MCF 10A (cell line): ENCODE data around the gene DLG2. TPM values are rescaled to one million over a fixed set of nuclear protein-coding genes. Genes with fewer than 3 reads are reported as not detected.

Source experiments
- BruUV-seq: library from RNA; stranded (reverse); fragments of 400-500 nt; replicated peaks from 2 replicates; lab custom pipeline; 2021; lab: Mats Ljungman, UMichigan
- CTCF ChIA-PET: fragments of 300-600 bp; sonication (Branson Sonifier 250); formaldehyde crosslinking; extraction: SDS; loops from one replicate; lab custom pipeline; 2021; ENCODE audit warnings: antibody characterized with exemption, inconsistent platforms; lab: Yijun Ruan, JAX
- POLR2A ChIA-PET: fragments of 300-600, 350-650 bp; sonication (Branson Sonifier 250); formaldehyde crosslinking; extraction: SDS; loops from one replicate; lab custom pipeline; 2020; ENCODE audit warnings: antibody characterized with exemption, inconsistent platforms; lab: Yijun Ruan, JAX
- DNase-seq: peaks from one replicate; pipeline ENCODE4 v3.0.0-alpha.2; 2018; ENCODE audit not compliant: unreplicated experiment
- H3K27ac Mint-ChIP-seq: one replicate; pipeline ENCODE4 v1.8.0; 2022; ENCODE audit warnings: mild to moderate bottlenecking, low read depth, mixed read lengths; ENCODE audit not compliant: unreplicated experiment
- H3K27me3 Mint-ChIP-seq: one replicate; pipeline ENCODE4 v1.8.0; 2022; ENCODE audit warnings: mixed read lengths; ENCODE audit not compliant: insufficient read depth, unreplicated experiment
- H3K36me3 Mint-ChIP-seq: one replicate; pipeline ENCODE4 v1.8.0; 2022; ENCODE audit warnings: mild to moderate bottlenecking, moderate library complexity, mixed read lengths; ENCODE audit not compliant: insufficient read depth, unreplicated experiment
- H3K4me1 Mint-ChIP-seq: one replicate; pipeline ENCODE4 v1.8.0; 2022; ENCODE audit warnings: mixed read lengths; ENCODE audit not compliant: insufficient read depth, unreplicated experiment
- H3K4me3 Mint-ChIP-seq: one replicate; pipeline ENCODE4 v1.8.0; 2022; ENCODE audit warnings: mild to moderate bottlenecking, moderate library complexity, mixed read lengths; ENCODE audit not compliant: unreplicated experiment
- H3K9me3 Mint-ChIP-seq: one replicate; pipeline ENCODE4 v1.8.0; 2022; ENCODE audit warnings: mixed read lengths; ENCODE audit not compliant: unreplicated experiment
- intact Hi-C: fragments of 100-400 bp; cut with micrococcal nuclease; formaldehyde crosslinking; loops from 2 replicates; pipeline ENCODE4 v1.14.1; 2022
- total RNA-seq: library from RNA; stranded (reverse); gene quantifications from 2 replicates; pipeline ENCODE4 v1.2.3, GENCODE V29; 2022
- TF ChIP-seq, protein P1 (sequence below): fragments of 200-600 bp; IDR thresholded peaks from one replicate; pipeline ENCODE4 v1.8.0; 2022; ENCODE audit warnings: antibody characterized with exemption, mild to moderate bottlenecking; ENCODE audit not compliant: unreplicated experiment

DLG2 gene
- total RNA-seq, 1 experiment from 2014 or later = 0.26 TPM

DNA sequence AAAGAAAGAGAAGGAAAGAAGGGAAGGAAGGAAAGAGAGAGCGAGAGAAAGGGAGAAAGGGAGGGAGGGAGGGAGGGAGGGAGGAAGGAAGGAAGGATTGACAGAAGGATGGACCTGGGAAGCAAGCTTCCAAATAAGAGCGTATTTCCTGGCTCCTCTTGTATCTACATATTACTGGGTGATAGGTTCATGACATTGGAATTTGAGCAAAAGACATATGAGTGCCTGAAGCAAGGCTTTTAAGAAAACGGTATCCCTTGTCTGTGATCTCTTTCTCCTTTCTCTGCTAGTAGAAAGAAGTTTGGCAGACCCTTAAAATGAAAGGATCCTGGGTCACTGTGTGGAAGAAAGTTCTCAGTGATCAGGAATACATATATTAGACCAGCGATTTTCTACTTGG is 1408.8 kb downstream of the DLG2 start:
- CTCF ChIA-PET = no interaction called here
- TF ChIP-seq, protein P1, sequence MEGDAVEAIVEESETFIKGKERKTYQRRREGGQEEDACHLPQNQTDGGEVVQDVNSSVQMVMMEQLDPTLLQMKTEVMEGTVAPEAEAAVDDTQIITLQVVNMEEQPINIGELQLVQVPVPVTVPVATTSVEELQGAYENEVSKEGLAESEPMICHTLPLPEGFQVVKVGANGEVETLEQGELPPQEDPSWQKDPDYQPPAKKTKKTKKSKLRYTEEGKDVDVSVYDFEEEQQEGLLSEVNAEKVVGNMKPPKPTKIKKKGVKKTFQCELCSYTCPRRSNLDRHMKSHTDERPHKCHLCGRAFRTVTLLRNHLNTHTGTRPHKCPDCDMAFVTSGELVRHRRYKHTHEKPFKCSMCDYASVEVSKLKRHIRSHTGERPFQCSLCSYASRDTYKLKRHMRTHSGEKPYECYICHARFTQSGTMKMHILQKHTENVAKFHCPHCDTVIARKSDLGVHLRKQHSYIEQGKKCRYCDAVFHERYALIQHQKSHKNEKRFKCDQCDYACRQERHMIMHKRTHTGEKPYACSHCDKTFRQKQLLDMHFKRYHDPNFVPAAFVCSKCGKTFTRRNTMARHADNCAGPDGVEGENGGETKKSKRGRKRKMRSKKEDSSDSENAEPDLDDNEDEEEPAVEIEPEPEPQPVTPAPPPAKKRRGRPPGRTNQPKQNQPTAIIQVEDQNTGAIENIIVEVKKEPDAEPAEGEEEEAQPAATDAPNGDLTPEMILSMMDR = no peak
- Mint-ChIP-seq H3K27ac (no peak overlapping the region), H3K36me3 (no peaks in the 10 kb centered on the region), H3K4me3 (no peak overlapping the region), H3K4me1 (no peaks in the 10 kb centered on the region), H3K27me3 (peaks cover 10% of the 10 kb centered on the region), H3K9me3 (no peaks in the 10 kb centered on the region)
- BruUV-seq = no TSS peak
- DNase-seq = no peak
- POLR2A ChIA-PET = no interaction called here
- intact Hi-C loops = no loop called here

DNA sequence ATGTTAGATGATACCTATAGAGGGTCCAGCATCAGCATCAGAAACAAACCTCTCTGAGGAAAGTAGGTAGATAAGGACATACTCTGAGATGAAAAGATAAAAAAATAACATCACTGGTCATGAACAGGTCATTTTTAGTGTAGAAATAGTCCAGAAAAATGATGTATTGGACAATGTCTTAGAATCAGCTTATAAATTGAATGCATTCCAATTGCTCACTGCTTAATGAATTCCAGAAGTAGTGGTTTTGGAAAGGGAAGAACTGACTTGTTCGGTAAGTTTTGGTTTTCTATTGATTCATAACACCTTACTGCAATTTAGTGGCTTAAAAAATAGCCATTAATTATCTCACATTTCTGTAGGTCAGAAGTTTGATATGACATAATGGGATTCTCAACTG is 1411.5 kb downstream of the DLG2 start:
- intact Hi-C loops = no loop called here
- POLR2A ChIA-PET = no interaction called here
- no peaks in the 10 kb centered on the region for H3K4me1 Mint-ChIP-seq
- H3K4me3 Mint-ChIP-seq = no peak overlapping the region
- no peak for DNase-seq
- H3K9me3 Mint-ChIP-seq = no peaks in the 10 kb centered on the region
- CTCF ChIA-PET = interaction anchor here (1.0 kb wide), 1 partner anchor 379 kb away, joined by 3 read pairs; no protein-coding TSS in a partner anchor
- no peaks in the 10 kb centered on the region for H3K36me3 Mint-ChIP-seq
- TF ChIP-seq, protein P1 = no peak
- BruUV-seq = no TSS peak
- H3K27ac Mint-ChIP-seq = no peak overlapping the region
- peaks cover 10% of the 10 kb centered on the region for H3K27me3 Mint-ChIP-seq

DNA sequence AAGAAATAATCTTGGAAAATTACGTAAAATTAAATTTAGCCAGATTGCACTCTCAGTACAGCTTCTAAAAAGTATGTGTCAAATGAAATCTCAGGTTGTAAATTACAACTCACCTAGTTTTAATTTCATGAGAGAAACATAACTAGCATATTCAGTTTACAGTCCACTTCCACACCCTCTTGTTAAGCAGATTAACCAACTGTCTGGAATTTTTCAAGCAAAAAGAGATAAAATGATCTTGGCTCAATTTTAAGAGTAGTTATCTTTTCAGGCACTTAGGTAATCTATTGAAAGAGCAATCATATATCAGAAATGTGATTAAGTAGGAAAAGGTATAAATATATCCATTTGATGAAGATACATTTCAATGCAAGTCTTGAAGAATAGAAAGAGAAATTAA is 1412.6 kb downstream of the DLG2 start:
- H3K4me3 Mint-ChIP-seq = no peak overlapping the region
- POLR2A ChIA-PET = no interaction called here
- intact Hi-C loops = no loop called here
- CTCF ChIA-PET = interaction anchor here (1.0 kb wide), 1 partner anchor 377 kb away, joined by 3 read pairs; no protein-coding TSS in a partner anchor
- H3K36me3 Mint-ChIP-seq = no peaks in the 10 kb centered on the region
- BruUV-seq = no TSS peak
- H3K9me3 Mint-ChIP-seq = no peaks in the 10 kb centered on the region
- no peak for DNase-seq
- H3K27me3 Mint-ChIP-seq = peaks cover 3% of the 10 kb centered on the region
- H3K4me1 Mint-ChIP-seq = no peaks in the 10 kb centered on the region
- no peak overlapping the region for H3K27ac Mint-ChIP-seq
- TF ChIP-seq, protein P1 = no peak

DNA sequence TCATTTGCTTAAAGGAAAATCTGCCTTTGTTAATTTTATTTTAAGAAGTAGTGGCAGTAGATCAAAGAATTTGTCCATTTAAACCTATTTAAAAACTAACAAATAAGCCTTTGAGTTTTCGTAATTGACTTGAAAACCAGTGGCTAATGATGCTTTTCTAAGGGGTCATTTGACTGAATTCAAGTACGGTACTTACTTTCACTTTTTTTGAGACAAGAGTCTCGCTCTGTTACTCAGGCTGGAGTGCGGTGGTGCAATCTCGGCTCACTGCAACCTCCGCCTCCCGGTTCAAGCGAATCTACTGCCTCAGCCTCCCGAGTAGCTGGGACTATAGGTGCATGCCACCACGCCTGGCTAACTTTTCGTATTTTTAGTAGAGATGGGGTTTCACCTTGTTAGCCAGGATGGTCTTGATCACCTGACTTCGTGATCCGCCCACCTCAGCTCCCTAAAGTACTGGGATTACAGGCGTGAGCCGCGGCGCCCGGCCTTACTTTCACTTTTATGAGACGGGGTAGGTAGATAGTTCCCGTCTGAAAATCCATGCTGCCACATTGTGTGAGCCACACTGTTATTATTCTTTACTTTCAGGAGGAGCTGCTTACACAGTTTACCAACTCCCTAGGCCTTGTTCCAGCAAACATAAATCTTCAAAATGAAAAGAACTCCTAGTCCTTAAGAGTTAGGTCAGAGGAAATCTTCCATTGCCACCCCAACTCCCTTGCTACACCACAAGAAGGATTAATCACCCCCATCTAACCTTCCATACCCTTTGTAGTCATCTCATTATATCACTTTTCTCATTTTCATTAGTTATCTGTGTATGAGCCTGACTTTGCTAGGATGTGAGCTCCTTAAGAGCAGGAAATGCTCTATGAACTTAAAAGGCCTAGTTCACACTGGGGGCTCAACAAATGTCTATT is 1414.4 kb downstream of the DLG2 start:
- BruUV-seq = no TSS peak
- no peak overlapping the region for H3K4me3 Mint-ChIP-seq
- intact Hi-C loops = no loop called here
- H3K4me1 Mint-ChIP-seq = no peaks in the 10 kb centered on the region
- ChIA-PET POLR2A (no interaction called here), CTCF (no interaction called here)
- TF ChIP-seq, protein P1 = no peak
- H3K9me3 Mint-ChIP-seq = no peaks in the 10 kb centered on the region
- no peaks in the 10 kb centered on the region for H3K27me3 Mint-ChIP-seq
- H3K27ac Mint-ChIP-seq = no peak overlapping the region
- no peaks in the 10 kb centered on the region for H3K36me3 Mint-ChIP-seq
- DNase-seq = no peak
